Measurements from ENCODE around the gene ABLIM2.

Gene ABLIM2

DNA sequence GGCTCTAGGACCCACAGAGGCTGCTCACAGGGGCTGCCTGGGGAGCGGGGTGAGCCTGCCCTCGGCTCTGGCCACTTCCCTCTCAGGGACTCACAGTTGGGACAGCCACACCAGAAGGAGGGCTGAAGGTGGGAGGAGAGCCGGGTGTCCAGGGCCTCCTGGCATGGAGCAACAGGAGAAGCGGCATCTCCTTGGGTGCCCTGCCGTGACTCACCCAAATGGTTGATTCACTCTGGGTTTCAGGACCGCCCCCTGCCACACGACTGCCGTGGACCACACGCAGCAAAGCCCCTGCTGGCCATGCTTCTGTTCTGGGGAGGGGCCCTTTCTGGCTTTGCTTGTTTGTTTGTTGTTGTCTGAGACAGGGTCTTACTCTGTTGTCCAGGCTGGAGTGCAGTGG lies 132.9 kb downstream of the ABLIM2 start:
- TF ChIP-seq EZH2 (optimal IDR thresholded peaks at IDR 0.05; ENCODE audit: low read depth, low read length) (no peak), EZH2phosphoT487 (IDR thresholded peaks at IDR 0.05; ENCODE audit: low read length) (no peak)
- TF ChIP-seq, protein P1, sequence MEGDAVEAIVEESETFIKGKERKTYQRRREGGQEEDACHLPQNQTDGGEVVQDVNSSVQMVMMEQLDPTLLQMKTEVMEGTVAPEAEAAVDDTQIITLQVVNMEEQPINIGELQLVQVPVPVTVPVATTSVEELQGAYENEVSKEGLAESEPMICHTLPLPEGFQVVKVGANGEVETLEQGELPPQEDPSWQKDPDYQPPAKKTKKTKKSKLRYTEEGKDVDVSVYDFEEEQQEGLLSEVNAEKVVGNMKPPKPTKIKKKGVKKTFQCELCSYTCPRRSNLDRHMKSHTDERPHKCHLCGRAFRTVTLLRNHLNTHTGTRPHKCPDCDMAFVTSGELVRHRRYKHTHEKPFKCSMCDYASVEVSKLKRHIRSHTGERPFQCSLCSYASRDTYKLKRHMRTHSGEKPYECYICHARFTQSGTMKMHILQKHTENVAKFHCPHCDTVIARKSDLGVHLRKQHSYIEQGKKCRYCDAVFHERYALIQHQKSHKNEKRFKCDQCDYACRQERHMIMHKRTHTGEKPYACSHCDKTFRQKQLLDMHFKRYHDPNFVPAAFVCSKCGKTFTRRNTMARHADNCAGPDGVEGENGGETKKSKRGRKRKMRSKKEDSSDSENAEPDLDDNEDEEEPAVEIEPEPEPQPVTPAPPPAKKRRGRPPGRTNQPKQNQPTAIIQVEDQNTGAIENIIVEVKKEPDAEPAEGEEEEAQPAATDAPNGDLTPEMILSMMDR (IDR thresholded peaks at IDR 0.05; ENCODE audit: low read length), result no peak
- no peak overlapping the region for H3K4me2 ChIP-seq (ENCODE audit: low read depth, low read length)
- H3K9me3 ChIP-seq (replicated peaks; ENCODE audit: insufficient read depth, low read length), result no peaks in the 10 kb centered on the region
- no peaks in the 10 kb centered on the region for H3K4me1 ChIP-seq (ENCODE audit: low read length)
- H3K9ac ChIP-seq (ENCODE audit: low read length), result no peak overlapping the region
- H3F3A ChIP-seq (ENCODE audit: insufficient read depth, low read length), result no peaks in the 10 kb centered on the region
- H3K27ac ChIP-seq (ENCODE audit: low read length), result no peak overlapping the region
- no peaks in the 10 kb centered on the region for H4K20me1 ChIP-seq (ENCODE audit: insufficient read depth, low read length)
- peaks cover 98% of the 10 kb centered on the region for H3K27me3 ChIP-seq (replicated peaks; ENCODE audit: insufficient read depth, low read length)
- no peak for DNase-seq
- no peak overlapping the region for H2AFZ ChIP-seq (ENCODE audit: low read length)
- no peaks in the 10 kb centered on the region for H3K9me2 ChIP-seq (replicated peaks; ENCODE audit: insufficient read depth, low read length)
- no peaks in the 10 kb centered on the region for H3K79me2 ChIP-seq (ENCODE audit: low read length)
- H3K36me3 ChIP-seq (replicated peaks; ENCODE audit: insufficient read depth, low read length), result no peaks in the 10 kb centered on the region
- H3K4me3 ChIP-seq (ENCODE audit: low read length), result no peak overlapping the region

DNA sequence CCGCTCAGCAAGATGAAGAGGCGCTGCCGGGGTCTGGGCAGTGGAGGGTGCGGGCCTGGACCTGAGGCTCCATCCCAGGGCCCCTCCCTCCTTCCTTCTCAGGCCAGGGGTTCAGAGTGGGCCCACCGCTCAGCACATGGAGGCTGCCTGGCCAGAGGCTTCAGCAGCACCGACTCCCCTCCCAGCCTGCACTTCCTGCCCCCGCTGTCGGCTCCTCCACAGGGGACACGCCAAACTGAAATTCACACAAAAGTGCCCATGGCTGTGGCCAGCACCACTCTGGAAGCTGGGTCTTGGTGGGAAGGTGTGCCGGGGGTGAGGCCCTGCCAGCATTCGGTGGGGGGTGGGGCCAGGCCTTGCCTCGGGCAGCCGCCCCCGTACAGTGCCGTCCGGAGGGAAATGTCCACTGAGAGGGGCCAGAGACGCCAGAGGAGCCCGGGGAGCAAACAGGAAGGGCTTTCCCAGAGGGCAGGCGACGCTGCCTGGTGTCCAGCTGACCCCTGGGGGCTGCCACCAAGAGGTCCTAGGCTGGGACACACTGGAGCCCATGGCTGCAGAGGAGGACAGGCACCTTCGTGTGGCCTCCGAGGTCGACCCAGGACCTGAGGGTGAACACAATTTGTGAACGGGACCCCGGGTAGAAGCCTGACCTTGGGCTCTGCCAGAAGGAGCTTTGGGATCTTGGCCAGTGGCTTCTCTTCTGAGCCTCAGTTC lies 134.4 kb downstream of the ABLIM2 start:
- no peaks in the 10 kb centered on the region for H3F3A ChIP-seq (ENCODE audit: insufficient read depth, low read length)
- H3K9ac ChIP-seq (ENCODE audit: low read length), result no peak overlapping the region
- no peaks in the 10 kb centered on the region for H3K9me2 ChIP-seq (replicated peaks; ENCODE audit: insufficient read depth, low read length)
- no peak overlapping the region for H3K4me2 ChIP-seq (ENCODE audit: low read depth, low read length)
- H3K79me2 ChIP-seq (ENCODE audit: low read length), result no peaks in the 10 kb centered on the region
- no peaks in the 10 kb centered on the region for H4K20me1 ChIP-seq (ENCODE audit: insufficient read depth, low read length)
- no peak overlapping the region for H2AFZ ChIP-seq (ENCODE audit: low read length)
- no peaks in the 10 kb centered on the region for H3K36me3 ChIP-seq (replicated peaks; ENCODE audit: insufficient read depth, low read length)
- DNase-seq, result no peak
- H3K27ac ChIP-seq (ENCODE audit: low read length), result no peak overlapping the region
- no peaks in the 10 kb centered on the region for H3K9me3 ChIP-seq (replicated peaks; ENCODE audit: insufficient read depth, low read length)
- TF ChIP-seq EZH2phosphoT487 (IDR thresholded peaks at IDR 0.05; ENCODE audit: low read length), result no peak
- TF ChIP-seq EZH2 (optimal IDR thresholded peaks at IDR 0.05; ENCODE audit: low read depth, low read length), result no peak
- TF ChIP-seq, protein P1 (IDR thresholded peaks at IDR 0.05; ENCODE audit: low read length), result no peak
- 0 out of 2 replicates have a peak, but pooled peaks cover 4% of the 10 kb centered on the region for H3K4me1 ChIP-seq (ENCODE audit: low read length)
- no peak overlapping the region for H3K4me3 ChIP-seq (ENCODE audit: low read length)
- peaks cover 98% of the 10 kb centered on the region for H3K27me3 ChIP-seq (replicated peaks; ENCODE audit: insufficient read depth, low read length)

DNA sequence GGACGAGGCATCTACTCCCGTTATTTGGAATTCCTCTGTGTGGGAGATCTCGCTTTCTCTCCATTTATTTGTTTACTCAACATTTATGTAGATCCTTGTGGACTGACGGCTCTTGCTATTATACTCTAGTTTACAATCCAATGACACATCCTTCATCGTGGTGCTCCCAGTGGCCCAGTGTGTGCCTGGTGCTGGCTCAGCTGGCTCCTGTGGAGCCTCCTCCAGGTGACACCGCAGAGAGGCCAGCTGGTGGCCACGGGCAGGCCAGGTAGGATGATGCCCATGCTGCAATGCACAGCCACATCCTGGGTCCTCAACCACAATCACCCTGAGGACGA lies 134.9 kb downstream of the ABLIM2 start:
- DNase-seq, result no peak
- Histone ChIP-seq H3K27ac (ENCODE audit: low read length) (no peak overlapping the region), H2AFZ (ENCODE audit: low read length) (no peak overlapping the region), H3K4me1 (ENCODE audit: low read length) (0 out of 2 replicates have a peak, but pooled peaks cover 4% of the 10 kb centered on the region), H3K36me3 (replicated peaks; ENCODE audit: insufficient read depth, low read length) (no peaks in the 10 kb centered on the region), H4K20me1 (ENCODE audit: insufficient read depth, low read length) (no peaks in the 10 kb centered on the region), H3K9me3 (replicated peaks; ENCODE audit: insufficient read depth, low read length) (no peaks in the 10 kb centered on the region), H3F3A (ENCODE audit: insufficient read depth, low read length) (no peaks in the 10 kb centered on the region), H3K79me2 (ENCODE audit: low read length) (no peaks in the 10 kb centered on the region), H3K4me3 (ENCODE audit: low read length) (no peak overlapping the region), H3K4me2 (ENCODE audit: low read depth, low read length) (no peak overlapping the region), H3K9ac (ENCODE audit: low read length) (no peak overlapping the region), H3K27me3 (replicated peaks; ENCODE audit: insufficient read depth, low read length) (peaks cover 98% of the 10 kb centered on the region), H3K9me2 (replicated peaks; ENCODE audit: insufficient read depth, low read length) (no peaks in the 10 kb centered on the region)
- no peak for TF ChIP-seq EZH2phosphoT487 (IDR thresholded peaks at IDR 0.05; ENCODE audit: low read length)
